Measurements from ENCODE around the gene NTN1.

The NTN1 gene

GRCh38 chr17:9236286-9237052 is 215.2 kb downstream of the NTN1 start:
- DNase-seq, result no peak

- no peak for DNase-seq
These were observed 215.7 kb downstream of the NTN1 start for GRCh38 chr17:9237053-9237410.

DNA sequence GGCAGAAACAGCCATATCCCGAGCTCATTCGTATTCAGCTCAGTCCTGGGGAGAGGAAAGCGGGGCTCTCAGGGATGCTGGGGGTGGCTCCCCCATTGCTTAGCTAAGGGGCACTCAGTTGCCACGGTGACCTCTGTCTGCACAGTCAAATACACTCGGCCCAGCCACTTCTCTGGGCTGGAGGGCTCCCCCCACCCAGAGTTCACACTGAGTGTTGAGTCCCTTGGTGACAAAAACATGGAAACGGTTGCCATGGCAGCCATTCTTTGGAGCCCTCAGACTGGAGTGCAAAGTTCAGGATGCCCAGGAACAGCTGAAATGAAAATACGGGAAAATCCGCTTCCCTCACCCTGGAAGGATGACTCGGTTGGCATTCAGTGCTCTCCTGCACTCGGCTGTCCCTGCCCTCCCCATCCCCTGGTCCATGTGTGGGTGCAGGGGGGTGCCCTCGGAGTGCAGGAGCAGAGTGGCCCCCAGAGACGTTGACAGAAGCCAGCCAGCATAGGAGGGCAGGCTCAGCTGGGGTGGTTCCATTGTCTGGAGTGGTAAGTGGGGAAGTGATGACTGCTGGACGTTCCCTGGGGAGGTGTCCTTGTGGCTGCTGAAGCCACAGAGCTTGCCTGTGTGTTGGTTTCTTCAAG is 216.5 kb downstream of the NTN1 start:
- no peak for DNase-seq

GRCh38 chr17:9238340-9239245 is 217.3 kb downstream of the NTN1 start:
- no peak for DNase-seq

GRCh38 chr17:9239246-9239792 is 218.0 kb downstream of the NTN1 start:
- DNase-seq, result no peak

DNA sequence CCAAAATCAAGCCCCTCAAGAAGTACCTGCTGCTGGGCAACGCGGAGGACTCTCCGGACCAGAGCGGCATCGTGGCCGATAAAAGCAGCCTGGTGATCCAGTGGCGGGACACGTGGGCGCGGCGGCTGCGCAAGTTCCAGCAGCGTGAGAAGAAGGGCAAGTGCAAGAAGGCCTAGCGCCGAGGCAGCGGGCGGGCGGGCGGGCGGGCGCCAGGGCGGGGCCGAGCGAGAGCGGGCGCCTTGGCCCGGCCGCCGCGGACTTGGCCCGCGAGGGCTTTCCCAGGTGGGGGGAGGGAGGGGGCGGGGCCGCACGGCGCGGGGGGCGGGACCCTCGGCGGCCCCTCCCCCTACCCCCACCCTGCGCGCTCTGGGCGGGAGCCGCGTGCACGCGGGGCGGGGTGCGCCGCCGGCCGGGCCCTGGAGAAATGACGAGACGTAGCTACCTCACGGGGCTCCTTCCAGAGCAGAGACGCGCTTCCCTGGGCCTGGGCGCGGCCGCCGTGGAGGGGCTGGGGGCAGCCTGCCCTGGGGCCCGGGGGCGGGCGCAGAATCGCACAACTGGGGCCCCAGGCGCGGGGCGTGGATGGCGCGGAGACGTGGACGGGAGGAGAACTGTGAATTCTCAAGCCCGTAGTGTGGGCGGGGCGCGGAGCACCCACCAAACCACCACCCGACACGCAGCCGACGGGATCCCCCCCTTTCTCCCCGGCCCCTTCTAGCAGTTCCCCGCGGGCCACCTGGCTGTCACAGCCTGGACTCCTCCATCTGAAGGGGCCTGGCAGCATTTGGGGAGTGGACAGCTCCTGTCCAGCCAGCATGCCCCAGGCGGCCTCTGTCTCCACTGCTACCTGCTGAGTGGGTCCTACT is 218.7 kb downstream of the NTN1 start:
- peak; percentile 75 for DNase-seq

DNA sequence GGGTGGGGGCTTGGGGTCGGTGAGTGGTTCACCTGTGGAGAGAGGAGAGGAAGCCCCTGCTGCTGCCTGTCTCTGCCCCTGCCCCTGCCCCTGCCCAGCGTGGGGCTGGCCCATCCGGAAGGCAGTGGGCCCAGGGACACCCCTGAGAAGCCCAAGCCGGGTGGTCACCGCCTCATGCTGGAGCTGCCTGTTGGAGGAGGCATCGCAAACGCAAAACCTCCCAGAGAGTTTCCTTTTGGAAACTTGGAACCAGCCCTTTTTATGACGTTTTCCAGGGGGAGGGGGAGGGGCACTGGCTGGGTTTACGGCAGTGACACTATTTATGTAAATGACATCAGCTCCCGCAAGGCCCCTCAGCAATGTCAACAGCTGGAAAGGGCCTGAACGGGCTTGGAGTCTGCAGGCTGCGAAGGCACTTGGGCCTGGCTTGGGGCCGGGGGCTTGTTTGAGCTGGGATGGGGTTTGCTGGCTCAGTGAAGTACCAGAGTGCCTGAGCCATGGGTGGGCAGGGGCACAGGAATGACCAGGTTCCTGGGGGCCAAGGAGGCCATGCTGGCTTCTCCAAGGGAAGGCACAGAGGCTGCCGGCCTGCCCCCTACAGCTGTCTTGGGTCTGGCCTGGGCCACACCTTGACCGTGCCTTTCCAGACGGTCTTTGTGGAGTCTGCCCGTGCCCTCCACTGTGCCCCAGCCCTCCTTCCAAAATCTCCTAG is 219.5 kb downstream of the NTN1 start:
- no peak for DNase-seq

DNA sequence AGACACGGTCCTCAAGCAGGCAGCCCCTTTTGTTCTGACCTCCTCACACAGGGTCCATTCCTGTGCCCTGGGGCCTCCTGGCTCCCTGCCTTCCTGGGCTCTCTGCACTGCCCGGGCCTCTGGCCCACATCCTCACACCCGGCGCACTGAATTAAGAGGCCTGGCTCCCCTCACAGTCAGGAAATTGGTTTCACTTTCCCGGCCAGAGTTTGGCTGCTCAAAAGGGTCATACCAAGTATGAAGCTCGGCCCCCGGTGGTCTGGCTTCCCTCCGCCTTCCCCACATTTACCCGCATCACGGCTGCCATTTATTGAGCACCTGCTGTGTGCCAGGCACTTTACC is 220.0 kb downstream of the NTN1 start:
- DNase-seq, result no peak

- DNase-seq, result no peak
These were observed 220.6 kb downstream of the NTN1 start for GRCh38 chr17:9241774-9242496.

DNA sequence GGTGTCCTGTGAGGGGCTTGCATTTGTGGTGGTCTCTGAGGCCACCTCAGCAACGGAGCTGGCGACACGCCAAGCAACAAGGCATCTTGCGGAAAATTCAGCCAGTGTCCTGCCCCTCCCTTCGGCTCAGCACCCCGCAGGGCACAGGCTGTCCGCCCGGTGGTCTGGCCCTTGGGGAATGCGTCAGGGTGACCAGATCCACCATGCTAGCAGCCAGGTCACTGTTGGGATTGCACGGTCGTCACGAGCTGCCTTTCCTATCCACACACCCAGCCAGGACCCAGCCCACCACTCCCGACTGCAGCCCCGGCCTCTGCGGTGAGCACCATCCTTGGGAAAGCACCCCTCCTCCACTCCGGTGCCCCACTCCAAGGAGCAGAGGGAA is 221.2 kb downstream of the NTN1 start:
- no peak for DNase-seq

DNA sequence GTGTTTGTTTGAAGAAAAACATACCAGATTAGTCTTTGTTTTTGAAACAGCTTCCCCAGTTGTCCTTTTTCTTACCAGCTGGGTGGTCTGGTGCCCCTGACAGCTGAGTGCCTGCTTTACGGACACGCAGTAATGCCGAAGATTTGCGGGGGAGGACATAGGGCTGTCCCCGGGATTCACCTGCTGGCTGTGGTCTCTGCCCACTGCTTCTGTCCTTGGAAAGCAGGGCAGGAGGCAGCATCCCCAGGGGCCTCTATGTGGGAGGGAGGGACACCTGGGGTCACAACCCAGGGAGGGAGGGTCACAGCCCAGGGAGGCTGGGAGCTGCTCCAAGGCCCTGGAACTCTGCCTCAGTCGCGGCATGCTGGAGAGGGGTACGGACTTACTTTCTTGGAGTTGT is 221.7 kb downstream of the NTN1 start:
- DNase-seq, result no peak

DNA sequence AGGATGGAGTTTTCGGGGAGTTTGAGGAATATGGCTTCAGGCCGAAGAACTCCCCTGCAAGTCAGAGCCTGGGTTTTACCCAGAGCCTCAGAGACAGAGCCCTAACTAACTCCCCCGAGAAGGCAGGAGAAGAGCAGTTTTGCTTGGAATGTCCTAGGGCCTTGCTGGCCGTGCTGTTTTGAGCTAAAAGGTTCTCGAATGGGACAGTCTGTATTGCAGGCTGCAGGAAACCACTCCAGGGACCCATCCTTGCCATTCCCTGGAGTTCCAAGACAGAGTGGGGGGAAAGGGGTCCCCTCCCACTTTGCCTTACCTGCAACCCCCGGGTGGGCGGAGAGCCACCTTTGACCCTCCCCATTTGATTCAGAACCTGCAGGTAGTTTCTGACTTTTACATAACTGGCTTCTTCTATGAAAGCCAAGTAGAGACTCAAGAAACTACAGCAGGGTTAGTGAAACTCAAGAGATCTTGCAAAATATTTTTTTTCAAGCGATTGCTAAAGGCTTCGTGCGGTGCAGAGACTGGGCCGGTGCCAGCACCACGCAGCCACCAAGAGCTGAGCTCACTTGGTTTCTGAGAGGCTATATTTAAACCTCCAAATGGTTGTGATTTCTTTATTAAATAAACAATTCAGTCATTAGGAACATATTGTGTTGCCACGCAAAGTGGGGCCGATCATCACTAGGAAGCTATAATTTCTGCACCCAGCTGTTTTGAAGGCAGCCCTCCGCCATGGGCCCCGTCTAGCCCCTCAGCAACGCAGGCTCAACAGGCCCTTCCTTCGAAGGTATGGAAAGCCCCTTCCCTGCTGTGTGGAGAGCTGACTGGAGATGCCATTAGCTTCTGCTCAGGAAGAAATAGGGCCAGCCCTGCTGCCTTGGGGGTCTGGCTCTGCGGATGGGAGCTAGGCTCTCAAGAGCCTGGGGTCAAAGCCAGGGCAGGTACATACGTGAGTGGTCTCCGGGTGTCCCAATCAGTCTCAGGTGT is 223.0 kb downstream of the NTN1 start:
- no peak for DNase-seq

DNA sequence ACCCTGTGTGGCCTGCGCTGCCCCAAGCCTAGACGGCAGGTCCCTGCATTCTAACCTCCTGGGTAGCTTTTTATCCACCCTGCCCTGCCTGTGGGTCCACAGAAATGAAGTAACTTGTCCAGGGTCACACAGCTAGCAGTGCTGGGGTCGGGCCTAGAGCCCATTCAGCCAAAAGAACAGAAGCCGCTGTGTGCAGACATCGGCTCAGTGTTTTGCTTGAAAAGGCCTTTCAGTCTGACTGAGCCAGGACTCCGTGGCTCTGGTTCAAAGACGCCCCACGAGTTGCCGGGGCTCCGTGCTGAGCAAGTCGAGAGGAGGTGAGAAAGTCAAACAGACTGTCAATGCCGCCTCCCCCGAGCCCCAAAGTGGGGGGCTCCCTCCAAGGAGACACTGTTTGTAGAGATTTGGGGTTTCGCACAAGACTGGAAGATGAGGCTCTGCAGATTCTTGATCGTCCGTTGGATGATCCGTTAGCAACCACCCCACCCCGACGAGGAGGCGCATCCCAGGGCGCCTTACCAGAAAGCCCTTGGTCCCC is 226.2 kb downstream of the NTN1 start:
- no peak for DNase-seq

- no peak for DNase-seq
These were observed 228.1 kb downstream of the NTN1 start for GRCh38 chr17:9249245-9249953.

DNA sequence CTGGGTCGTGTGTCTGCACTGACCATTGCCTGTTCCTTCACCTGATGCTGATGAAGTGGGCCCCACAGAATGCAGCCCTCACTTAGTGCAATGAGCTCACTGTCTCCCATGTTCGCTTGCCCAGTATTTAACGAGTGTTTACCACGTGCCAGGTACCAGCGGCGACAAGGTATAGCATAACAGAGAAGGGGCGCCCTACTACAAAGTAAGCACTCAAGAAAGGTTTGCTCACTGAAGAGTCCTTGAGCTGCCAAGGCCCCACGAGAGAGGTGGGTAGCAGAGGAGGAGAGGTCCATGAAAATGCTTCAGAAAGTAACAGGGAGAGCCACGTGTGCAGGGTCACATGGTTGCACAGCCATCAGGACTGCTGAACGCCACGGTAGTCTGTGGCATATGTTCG is 230.0 kb downstream of the NTN1 start:
- DNase-seq, result no peak

DNA sequence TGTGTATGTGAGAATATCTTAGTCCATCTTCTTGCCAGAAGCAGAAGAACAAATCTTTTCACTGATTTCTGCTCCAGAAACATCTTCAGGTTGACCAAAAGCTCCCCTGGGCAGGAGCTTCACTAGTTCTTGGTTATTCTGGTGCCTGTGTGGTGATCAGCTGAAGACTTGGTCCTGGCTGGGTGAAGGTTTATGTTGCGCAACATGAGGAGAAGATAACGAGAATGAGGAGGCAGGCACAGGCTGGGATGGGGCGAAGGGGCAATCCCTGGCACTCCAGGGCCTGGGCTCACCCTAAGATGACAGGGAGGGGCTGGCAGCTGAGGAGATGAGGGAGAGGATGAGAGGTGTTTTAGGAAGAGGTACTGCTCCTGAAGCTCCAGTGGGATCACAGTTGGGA is 232.0 kb downstream of the NTN1 start:
- DNase-seq, result no peak

DNA sequence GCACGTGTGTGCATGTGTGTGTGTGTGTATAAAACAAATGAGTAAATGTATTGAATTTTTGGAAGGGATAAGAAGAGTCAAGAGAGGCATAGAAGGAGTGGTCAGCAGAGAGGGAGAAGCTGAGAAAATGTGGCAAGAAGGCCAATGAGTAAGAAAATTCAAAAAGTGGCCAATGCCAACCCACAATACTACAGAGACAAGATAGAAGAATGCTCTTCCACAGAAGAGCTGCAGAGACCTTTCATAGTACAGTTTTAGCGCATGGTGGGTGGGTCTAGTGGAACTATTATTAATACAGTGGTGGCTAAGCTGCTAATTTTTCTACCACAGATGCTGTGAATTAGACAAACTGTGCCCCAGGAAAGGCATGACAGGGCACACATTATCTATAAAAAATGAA is 233.5 kb downstream of the NTN1 start:
- no peak for DNase-seq

DNA sequence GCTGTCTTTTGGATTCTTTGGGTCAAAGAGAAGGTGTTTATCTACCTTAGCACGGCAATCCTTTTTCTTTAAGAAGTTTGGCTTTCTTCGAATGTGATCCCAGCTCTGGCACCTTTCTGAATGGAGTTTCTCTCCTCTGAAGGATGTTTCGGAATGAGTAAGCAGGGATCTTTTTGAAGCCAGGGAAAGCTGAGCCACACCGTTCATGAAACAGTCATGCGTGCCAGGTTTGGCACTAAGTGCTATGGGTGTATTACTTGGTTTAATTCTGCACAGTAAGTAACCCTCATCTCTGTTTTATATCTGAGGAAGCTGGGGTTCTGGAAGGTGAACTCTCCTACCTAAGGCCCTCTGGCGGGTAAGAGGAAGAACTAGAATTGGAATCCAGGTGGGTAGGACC is 234.5 kb downstream of the NTN1 start:
- no peak for DNase-seq

DNA sequence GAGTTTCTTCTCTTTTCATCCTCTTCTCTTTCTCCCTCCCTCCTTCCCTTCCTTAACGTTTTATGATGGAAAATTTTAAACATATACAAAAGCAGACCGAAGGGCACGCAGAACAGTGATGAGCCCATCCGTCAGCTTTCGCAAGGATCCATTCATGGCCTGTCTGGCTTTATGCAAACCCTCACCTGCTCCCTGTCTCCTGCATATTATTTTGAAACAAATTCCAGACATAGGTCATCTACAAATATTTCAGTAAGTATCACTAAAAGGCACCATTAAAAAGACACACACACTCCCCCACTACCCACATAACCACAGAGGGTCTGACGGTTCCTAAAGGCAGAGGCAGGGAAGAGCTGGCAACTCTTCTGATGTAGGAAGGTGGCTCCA is 235.0 kb downstream of the NTN1 start:
- DNase-seq, result no peak

Data from stimulated activated naive CD4-positive, alpha-beta T cell treated with Interleukin-2 at 50 U/mL for 16 hours (primary cell).